HG02571 (cell line): ENCODE measurements around the gene TMEM40.
"Not testable (repeated sequence)": the region's sequence is repeated elsewhere in the genome, so short reads cannot be mapped to it uniquely, and the experiment has no call there.

Source experiments
- ATAC-seq: cut with Tn5 transposase; IDR thresholded peaks from one replicate; pipeline ENCODE4 v1.9.1; 2021; ENCODE audit warnings: mild to moderate bottlenecking, moderate library complexity; ENCODE audit not compliant: unreplicated experiment

The TMEM40 gene, protein sequence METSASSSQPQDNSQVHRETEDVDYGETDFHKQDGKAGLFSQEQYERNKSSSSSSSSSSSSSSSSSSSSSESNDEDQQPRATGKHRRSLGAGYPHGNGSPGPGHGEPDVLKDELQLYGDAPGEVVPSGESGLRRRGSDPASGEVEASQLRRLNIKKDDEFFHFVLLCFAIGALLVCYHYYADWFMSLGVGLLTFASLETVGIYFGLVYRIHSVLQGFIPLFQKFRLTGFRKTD

DNA sequence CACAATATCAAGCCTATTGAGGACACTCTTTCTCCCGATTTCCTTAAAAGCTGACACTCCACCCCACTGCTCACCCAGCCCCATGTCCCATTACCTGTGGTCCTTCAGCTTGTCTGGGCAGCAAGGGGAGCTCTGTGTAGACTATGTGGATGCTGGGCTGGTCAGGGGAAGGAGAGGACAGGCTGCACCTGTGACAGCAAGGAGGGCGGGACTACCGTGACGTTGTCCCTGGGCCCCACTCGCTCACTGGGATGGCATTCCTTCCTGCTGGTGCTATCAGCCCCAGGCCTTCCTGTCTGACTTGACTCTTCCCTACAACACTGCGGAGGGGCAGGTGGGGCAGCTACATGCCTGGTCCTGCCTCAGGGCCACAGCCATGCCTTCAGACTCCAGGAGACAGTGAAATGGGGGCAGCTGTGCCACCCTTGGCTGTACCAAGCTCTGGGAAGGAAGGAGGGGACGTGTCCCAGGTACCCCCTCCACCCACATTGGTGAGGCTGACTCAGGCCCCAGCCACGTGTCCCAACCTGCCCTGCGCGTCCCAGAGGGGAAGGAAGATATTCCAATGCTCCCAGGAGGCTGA lies at the start of gene TMEM40:
TSS of gene TMEM40 (minus strand) at position 163 of the 583 bp plus-strand sequence. CDS start 9,427 bp downstream, outside the sequence.
- ATAC-seq: no peak

DNA sequence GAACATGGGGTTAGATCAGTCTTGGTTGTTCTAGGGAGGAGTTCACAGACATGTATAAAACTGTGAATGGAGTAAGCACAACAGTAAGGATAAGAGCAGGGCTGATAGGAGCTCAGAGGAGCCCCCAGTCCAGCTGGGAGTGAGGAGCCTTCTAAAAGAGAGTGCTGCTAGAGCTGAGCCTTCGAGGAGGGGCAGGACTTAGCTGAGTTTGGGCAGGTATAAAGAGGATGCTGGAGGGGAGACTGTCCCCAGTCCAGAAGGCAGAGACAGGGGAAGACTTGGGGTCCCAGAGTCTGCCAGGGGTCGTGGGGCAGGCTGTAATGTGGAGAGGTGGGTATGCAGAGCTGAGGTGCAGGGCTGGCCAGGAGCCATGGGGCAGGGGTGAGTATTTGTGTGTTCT lies 49.5 kb upstream of the TMEM40 start:
- no peak for ATAC-seq

DNA sequence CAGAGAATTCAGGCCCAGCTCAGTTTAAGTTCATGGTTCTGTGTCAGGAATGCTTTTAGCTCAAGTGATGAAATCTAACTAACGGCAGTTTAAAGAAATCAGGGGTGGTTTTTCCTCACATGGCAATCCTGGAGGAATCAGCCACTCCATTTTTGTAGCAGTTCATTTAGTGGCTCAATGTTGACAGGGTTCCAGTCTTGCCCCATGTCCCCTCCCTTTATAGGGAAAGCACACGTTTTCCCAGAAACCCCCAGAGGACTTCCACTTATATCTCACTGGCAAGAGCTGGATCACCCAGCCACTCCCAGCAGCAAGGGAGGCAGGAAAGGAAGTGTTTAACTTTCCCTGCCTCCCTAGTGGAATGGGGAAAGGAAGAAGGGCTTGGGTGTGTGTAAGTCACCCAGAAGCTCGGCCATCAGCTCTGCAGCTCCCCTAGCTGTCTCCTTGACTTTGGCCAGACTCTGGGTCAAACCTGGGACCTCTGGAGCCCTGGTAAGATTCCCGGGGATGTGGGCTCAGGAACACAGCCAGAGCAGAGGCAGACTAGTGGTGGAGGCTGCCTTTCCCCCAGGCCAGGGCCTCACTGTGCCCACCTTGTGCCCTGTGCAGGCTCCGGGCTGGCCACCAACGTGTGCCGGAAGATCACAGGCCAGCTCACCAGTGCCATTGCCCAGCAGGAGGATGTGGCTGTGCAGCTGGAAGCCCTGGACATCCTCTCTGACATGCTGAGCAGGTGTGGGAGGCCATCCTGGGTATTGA lies 48.7 kb upstream of the TMEM40 start:
- ATAC-seq: no peak

DNA sequence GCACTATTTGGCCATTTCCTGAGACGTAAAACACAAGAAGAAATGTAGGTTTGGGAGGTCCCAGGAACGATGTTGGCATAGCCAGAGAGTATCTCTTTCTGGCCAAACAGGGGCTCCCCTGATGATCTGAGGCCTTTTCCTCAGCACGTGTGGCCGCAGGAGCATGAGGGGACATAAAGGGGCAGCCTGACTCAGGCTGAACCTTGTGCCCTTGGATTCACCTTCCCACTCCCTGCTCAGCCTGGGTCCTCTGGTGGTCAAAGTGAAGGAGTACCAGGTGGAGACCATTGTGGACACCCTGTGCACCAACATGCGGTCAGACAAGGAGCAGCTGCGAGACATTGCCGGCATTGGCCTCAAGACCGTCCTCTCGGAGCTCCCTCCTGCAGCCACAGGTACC lies 48.0 kb upstream of the TMEM40 start:
- ATAC-seq: no peak

DNA sequence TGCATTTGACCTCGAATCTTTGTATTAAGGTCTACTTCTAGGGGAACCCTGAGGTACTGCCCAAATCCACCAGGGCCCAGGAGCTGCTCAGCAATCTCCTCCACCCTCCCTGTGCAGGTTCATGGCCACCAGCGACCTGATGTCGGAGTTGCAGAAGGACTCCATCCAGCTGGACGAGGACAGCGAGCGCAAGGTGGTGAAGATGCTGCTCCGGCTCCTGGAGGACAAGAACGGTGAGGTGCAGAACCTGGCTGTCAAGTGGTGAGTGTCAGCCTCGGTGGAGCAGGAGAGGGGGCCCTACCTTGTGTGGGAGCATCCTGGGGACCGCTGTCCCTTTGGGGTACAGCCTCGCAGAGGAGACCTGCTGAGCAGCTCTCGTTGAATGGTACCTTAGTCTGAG lies 44.3 kb upstream of the TMEM40 start:
- no peak for ATAC-seq

DNA sequence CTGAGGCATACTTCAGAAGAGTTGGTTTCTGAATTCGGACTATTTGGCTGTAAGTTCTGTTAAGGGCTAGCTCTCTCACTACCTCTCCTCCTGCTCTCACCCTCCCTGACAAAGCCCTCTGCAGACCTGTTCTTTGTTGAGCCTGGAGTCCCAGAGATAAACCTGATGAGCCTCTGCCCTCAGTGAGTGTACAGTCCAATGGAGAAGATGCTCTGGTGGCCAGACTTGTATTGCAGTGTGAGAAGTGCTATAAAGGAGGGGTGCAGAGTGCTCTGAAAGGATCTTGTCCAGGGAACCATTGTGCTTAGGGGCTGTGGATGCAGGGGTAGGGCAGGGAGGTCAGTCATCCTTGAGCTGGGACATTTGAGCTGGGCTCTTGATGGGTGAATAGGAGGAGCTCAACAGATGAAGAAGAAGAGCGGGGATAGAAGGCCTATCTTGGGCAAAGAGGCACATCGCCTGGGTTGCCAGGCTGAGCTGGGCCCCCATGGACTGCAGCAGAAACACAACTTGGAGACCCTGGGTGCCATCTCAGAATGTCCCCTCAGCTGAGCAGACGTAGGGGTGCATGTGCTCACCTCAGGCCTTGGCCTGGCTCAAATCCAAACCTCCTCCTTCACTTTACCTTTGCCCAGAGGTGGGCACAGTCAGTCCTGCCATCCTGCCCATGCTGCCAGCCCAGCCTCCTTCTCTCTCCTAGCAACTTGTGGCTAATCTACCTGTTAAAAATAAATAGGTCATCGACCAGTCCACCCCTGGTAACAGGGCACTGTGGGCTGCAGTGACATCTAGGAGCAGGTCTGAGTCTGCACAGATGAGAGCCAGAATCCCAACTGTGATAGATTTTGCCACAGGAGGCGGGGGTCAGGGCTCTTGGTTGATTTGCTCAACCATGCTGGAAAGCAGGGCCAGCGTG lies 40.7 kb upstream of the TMEM40 start:
- ATAC-seq: no peak

DNA sequence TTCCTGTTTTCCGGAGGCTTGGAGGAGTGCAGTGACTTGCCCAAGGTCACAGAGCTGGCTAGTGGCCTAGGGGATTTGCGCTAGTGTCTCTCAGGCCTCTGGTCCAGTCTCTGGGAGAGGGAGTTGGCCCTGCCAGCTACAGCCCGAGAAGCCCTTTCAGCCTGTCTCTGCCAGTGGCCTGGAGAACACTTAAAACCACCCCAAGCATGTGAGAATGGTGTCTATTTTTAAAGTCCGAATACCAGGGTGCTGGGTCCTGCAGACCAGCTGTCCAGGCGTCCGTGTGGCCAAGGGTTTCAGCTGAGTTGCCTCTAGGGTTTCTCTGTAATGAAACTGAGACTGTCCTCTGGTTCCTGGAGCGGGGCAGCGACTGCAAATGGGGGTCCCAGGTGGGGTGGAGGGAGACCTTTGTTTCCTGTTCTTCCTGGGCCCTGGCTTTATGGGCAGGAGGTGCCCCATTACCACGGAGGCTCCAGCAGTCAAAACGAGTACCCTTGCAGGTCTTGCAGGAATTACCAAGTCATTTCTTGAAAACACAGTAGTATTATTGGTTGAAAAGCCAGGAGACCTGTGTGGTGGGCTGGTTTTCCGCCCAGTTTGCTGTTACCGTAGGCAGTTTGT lies 39.6 kb upstream of the TMEM40 start:
- ATAC-seq: no peak

DNA sequence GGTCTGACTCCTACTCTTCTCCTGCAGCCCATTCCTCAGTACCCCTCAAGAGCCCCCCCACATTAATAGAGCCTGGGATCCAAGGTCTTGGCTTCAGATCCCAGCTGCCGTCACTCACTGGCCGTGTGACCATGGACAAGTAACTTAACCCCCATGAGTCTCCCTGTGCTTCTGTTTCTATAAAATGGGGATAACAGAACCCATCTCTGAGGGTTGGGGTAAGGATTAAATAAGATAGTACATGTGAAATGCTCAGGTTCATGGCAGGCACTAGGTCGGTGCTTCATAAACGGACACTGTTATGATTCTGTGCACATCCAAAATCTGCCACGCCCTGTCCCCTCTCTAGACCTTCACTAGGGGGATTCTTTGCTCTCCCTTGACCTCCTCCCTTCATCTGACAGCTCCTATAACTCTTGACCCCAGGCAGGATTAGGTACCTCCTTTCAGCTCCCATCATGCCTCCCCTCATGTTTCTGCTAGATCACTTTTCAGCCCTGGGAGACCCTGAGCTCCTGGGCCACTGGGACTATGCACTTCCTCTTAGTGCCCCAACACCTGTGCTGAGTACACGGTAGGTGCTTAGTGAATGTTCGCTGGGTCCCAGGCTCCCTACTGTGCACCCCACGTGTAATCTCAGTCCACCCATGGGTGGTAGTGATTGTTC lies 39.0 kb upstream of the TMEM40 start:
- ATAC-seq: no peak

DNA sequence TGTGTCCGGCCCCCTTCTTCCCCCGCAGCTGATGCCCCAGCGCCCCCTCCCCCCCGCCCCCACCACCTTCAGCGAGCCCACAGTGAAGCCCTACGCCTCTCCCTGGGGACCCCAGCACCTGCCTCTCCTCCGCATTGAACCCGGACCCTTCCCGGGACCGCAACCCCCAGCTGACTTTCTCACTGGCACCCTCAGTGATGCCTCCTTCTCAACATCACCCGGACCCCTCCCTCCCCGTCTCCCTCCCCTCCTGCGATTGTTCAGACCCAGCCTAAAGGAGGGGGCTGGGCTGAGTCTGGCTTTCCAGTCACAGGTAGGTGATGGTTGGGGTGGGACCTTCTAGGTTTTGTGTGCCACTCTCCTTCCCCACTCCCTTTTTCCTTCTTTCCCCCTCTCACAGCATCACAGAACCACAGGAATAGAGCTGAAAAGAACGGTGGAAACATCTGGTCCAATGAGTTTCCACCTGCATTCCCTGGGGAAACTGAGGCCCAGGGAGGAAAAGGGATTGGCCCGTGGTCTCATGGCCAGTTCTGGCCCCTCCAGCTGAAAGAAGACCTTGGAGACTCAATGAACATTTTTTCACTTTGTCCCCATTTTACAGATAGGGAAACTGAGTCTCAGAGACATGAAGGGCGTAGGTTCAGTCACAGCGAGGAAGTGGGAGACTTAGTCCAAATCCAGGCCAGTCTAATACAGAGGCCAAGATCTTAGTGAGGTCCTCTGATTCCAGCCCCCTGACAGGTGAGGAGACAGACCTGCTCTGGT lies 38.2 kb upstream of the TMEM40 start:
- no peak for ATAC-seq

DNA sequence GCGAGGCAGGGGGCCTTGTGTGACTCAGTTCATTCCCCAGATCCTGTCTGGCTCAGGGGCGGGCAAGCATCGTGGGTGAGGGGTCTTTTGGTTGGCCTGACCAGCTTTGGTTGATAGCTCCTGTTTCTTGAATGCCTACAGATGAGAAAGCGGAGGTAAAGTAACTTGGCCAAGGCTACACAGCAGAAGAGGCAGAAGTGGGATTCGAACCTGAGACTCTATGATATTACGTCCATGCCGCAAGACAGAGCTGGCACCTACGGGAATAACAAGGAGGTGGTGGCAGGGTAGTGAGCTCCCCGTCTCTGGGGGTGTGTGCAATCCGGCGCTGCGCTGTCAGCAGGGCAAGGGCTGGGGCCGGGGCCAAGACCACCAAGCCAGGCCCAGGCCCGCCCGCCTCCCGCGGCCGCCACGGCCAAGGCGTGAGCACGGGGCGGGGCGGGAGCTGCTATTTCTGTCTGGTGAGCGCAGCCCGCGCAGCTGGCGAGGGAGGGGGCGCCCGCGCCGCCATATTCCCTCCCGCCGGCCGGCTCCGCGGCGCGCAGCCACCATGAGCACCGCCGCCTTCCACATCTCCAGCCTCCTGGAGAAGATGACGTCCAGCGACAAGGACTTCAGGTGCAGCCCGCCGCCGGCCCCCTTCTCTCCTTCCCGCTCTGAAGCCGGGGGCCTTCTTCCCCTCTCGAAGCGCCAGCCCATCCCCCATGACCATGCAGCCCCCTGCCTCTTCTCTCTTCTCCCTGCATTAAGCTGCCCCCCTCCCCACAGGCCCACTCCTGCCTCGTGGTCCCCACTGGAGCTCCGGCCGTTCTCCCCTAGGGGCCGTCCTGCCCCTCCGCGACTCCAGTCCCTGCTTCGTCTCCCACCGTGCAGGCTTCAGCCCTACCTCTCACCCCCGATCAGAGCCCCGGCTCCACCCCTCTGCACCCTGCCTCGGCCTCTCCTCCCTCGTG lies 37.4 kb upstream of the TMEM40 start, which contains the start of gene CAND2:
TSS of gene CAND2 (plus strand) at position 510 of the 953 bp plus-strand sequence. CDS start at position 551, 41 bp downstream.
- ATAC-seq: no peak

DNA sequence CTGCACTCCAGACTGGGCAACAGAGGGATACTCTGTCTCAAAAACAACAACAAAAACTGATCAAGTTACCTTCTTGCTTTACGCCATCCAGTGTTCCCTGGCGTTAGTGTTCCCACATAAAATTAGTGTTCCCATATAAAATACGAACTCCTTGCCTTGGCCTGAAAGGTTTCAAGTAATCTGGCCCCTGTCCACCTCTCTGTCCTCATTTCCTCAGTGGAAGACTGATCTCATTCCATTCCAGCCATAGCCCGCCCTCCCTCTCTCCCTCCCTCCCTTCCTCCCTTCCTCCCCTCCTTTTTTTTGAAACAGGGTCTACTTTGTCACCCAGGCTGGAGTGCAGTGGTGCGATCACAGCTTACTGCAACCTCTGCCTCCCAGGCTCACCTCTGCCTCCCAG lies 34.6 kb upstream of the TMEM40 start:
- ATAC-seq: no peak

DNA sequence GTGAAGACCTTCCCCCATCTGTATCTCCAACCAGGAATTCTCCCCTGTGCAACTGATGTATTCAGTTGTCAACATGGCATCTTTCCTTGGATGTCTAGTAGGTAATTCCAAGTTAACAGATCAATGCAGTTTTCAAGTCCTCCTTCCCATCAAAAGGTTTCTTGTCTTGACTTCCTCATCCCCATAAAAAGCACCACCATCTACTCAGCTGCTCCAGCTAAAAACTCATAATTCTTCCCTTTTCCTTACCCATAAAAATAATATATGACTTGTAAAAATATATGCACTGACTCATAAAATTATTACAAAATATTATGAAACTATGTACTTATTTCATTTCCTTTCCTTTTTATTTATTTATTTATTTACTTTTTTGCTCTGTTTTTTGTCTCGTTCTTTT lies 32.4 kb upstream of the TMEM40 start:
- no peak for ATAC-seq

DNA sequence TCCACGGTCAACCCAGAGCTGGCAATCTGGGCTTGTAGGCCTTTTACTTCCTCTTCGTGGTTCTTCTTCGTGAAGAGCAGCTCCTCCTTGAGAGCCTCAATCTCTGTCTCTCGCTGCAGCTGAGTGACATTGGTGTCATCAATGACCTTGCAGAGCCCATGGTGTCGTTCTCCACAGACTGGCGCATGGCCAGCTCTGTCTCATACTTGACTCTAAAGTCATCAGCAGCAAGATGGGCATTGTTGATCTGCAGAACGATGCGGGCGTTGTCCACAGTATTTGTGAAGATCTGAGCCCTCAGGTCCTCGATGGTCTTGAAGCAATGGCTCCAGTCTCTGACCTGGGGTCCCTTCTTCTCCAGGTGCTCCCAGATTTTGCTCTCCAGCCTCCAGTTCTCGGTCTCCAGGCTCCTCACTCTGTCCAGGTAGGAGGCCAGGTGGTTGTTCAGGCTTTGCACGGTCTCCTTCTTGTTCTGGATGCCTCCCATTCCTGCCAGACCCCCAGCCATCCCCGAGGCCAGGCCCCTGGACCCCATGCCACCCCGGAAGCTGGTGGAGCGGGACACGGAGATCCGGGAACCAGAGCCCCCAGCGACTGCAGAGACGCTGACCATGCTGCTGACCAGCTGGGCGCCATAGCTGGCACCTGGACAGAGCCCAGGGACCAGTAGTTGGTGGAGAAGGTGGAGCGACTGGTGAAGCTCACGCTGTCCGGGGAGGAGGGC lies 29.1 kb upstream of the TMEM40 start:
- ATAC-seq: not testable (repeated sequence)

DNA sequence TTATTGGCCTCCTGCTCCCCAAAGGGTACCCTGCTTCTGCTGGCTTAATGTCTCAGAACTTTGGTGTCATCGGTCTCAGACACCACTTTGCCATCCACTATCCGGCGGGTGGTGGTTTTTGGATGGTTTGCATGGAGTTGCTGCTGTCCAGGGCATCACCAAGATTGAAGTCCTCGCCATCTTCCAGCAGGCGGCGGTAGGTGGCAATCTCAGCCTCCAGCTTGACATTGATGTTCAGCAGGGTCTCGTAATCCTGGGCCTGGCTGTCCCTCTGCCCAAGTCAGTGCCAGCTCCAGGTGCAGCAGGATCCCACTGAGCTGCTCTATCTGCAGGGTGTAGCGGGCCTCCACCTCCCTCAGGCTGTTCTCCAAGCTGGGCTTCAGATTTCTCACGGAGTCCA lies 28.3 kb upstream of the TMEM40 start:
- not testable (repeated sequence) for ATAC-seq

DNA sequence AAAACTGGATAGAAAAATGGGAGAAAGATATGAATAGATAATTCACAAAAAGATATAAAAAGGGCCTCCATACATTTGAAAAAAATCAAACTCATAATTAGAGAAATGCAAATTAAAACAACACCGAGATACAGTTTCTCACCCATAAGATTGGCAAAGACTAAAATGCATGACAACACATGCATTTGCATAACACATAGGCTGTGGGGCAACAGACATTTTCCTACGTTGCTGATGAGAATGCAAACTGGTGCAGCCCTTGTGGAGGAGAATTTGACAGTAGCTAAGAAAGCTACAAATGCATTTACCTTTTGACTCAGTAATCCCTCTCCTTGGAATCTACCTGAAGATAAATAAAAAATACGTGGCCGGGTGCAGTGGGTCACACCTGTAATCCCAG lies 26.0 kb upstream of the TMEM40 start:
- no peak for ATAC-seq

DNA sequence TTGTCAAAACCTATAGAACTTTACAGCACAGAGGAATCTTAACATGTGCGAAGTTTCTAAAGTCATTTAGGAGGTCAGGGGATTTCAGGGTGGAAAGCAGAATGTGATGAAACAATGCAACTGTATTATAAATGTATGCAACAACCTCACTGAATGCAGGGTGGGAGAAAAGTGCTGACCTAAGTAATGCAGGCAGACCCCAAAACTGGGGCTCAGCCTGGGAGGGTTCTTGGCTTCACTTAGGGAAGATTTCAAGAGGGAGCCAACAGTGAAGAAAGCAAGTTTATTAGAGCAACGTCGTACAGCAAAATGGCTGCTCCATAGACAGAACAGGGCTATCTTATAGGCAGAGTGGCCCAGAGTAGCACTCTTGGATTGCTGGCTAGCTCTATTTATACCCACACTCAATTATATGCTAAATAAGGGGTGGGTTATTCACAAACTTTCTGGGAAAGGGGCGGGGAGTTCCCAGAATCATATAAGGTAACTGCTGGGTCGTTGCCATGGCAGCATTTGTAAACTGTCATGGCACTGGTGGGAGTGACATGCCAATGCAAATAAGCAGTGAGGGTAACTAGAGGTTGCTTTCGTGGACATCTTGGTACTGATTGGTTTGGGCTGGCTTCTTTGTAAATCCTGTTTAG lies 23.2 kb upstream of the TMEM40 start:
- no peak for ATAC-seq

DNA sequence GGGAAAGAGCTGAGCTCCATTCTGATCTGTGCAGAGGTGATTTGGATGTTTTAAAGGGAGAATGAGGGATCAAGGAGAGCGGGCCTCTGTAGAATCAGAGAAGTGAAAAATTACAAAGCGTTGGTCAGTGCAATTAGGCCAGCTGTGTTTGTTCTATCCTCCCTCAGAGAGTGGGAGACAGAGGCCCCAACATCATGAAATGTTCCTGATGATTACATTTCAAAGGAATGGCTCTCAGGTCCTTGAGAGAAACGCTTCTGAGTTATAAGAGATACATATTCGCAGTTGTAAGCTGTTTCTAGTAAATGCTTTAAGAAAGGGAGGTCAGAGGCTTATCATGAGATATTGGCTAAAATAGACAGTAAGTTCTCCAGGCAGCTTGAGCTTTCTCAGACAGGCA lies 21.7 kb upstream of the TMEM40 start:
- no peak for ATAC-seq
